HEK293T (cell line): ENCODE results near the gene PLXDC1.

Source experiments
- CTCF ChIA-PET: fragments of 350-600 bp; formaldehyde crosslinking; extraction: SDS; loops from one replicate; lab custom pipeline; 2021; ENCODE audit warnings: antibody characterized with exemption, inconsistent platforms; lab: Yijun Ruan, JAX
- POLR2A ChIA-PET: fragments of 350-600 bp; formaldehyde crosslinking; extraction: SDS; loops from one replicate; lab custom pipeline; 2020; ENCODE audit warnings: antibody characterized with exemption, inconsistent platforms; lab: Yijun Ruan, JAX
- DNase-seq: peaks from one replicate; pipeline ENCODE4 v3.0.0; 2012; ENCODE audit warnings: mixed read lengths; ENCODE audit errors: extremely low spot score
- ARNT ChIP-seq: fragments of 450-650 bp; IDR thresholded peaks from 2 replicates; pipeline ENCODE4 v1.6.1; 2017; ENCODE audit warnings: mild to moderate bottlenecking
- BHLHE40 ChIP-seq: fragments of 450-650 bp; IDR thresholded peaks from 2 replicates; pipeline ENCODE4 v1.6.1; 2016; ENCODE audit warnings: mild to moderate bottlenecking, moderate library complexity, borderline replicate concordance
- CTBP1 ChIP-seq: fragments of 450-650 bp; IDR thresholded peaks from 2 replicates; pipeline ENCODE4 v1.6.1; 2016; ENCODE audit warnings: borderline replicate concordance
- ELF4 ChIP-seq: fragments of 450-650 bp; IDR thresholded peaks from 2 replicates; pipeline ENCODE4 v1.6.1; 2017; ENCODE audit warnings: antibody characterized with exemption
- FOXA1 ChIP-seq: fragments of 450-650 bp; IDR thresholded peaks from 2 replicates; pipeline ENCODE4 v1.6.1; 2016; ENCODE audit warnings: mild to moderate bottlenecking
- FOXK2 ChIP-seq: fragments of 450-650 bp; IDR thresholded peaks from 2 replicates; pipeline ENCODE4 v1.6.1; 2016; ENCODE audit warnings: mild to moderate bottlenecking
- FOXM1 ChIP-seq: fragments of 450-650 bp; IDR thresholded peaks from 2 replicates; pipeline ENCODE4 v1.6.1; 2017; ENCODE audit warnings: mild to moderate bottlenecking, borderline replicate concordance
- HDGF ChIP-seq: fragments of 450-650 bp; IDR thresholded peaks from 2 replicates; pipeline ENCODE4 v1.6.1; 2017; ENCODE audit warnings: antibody characterized with exemption, borderline replicate concordance
- L3MBTL2 ChIP-seq: fragments of 450-650 bp; conservative IDR thresholded peaks from 2 replicates; pipeline ENCODE4 v1.6.1; 2016; ENCODE audit warnings: mild to moderate bottlenecking
- LEF1 ChIP-seq: fragments of 450-650 bp; IDR thresholded peaks from 2 replicates; pipeline ENCODE4 v1.6.1; 2017; ENCODE audit warnings: mild to moderate bottlenecking, borderline replicate concordance
- NFRKB ChIP-seq: fragments of 450-650 bp; IDR thresholded peaks from 2 replicates; pipeline ENCODE4 v1.6.1; 2016; ENCODE audit warnings: mild to moderate bottlenecking, moderate library complexity
- PKNOX1 ChIP-seq: fragments of 450-650 bp; IDR thresholded peaks from 2 replicates; pipeline ENCODE4 v1.6.1; 2016
- SP1 ChIP-seq: fragments of 450-650 bp; IDR thresholded peaks from 2 replicates; pipeline ENCODE4 v1.6.1; 2017
- SUZ12 ChIP-seq: fragments of 450-650 bp; IDR thresholded peaks from 2 replicates; pipeline ENCODE4 v1.6.1; 2016; ENCODE audit warnings: mild to moderate bottlenecking
- TARDBP ChIP-seq: fragments of 450-650 bp; IDR thresholded peaks from 2 replicates; pipeline ENCODE4 v1.6.1; 2016
- ZNF384 ChIP-seq: fragments of 450-650 bp; IDR thresholded peaks from 2 replicates; pipeline ENCODE4 v1.6.1; 2016

Gene PLXDC1

DNA sequence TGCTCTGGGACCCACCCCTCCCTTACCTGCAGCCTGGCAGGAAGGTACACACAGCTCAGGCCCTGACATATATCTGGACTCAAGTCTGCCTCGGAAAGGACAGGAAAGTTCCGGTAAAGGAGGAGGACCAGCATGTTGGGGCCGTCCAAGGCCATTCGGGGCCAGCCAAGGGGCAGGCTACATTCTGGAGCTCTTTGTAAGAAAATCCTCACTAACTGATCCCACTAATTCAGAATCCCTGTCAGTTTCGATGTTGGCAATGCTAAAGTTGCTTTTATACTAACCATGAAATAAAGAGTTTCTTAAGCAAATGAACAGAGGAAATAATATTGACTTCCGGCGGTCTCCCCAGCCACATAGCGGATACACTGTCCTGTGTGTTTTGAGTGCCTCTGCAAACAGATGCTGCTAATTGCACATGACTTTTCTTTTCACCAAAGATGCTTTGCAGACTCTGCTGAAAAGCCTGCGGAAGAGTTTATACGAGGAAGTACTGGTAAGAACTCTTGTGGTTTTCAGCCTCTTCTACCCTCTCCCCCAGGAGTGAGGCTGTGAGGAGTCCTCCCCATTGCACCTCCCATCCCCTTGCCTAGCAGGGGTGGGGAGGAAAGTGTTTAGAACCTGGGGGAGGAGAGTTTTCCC lies 54.8 kb downstream of the PLXDC1 start:
- POLR2A ChIA-PET: no interaction called here
- TF ChIP-seq FOXM1 (no peak), CTBP1 (no peak), BHLHE40 (no peak), ZNF384 (no peak), SP1 (no peak), FOXK2 (no peak), FOXA1 (no peak), L3MBTL2 (no peak), ARNT (no peak), ELF4 (no peak), PKNOX1 (no peak), LEF1 (no peak), HDGF (no peak), SUZ12 (no peak), TARDBP (no peak)
- CTCF ChIA-PET: no interaction called here
- no peak for DNase-seq

DNA sequence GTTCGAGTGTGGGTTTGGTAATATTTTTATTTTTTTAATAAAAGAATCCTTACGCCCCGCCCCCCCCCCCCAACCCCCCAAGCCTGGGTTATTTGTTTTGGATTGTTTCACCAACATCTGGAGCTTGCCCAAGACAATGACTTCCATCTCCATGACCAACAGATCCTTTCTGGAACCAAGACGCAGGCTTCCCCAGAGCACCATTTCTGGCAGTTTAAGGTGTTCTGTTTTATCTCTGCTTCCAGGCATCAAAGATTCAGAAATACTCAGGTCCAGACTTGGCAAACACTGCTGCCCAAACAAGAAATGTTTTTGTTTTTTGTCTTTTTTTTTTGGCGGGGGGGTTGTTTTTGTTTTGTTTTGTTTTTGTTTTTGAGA lies 56.1 kb downstream of the PLXDC1 start:
- DNase-seq: no peak
- ChIA-PET CTCF (no interaction called here), POLR2A (no interaction called here)
- TF ChIP-seq ARNT (no peak), FOXA1 (no peak), TARDBP (no peak), ELF4 (no peak), L3MBTL2 (no peak), NFRKB (no peak), HDGF (no peak), FOXK2 (no peak), SUZ12 (no peak), CTBP1 (no peak), FOXM1 (no peak), PKNOX1 (no peak), BHLHE40 (no peak), LEF1 (no peak)

DNA sequence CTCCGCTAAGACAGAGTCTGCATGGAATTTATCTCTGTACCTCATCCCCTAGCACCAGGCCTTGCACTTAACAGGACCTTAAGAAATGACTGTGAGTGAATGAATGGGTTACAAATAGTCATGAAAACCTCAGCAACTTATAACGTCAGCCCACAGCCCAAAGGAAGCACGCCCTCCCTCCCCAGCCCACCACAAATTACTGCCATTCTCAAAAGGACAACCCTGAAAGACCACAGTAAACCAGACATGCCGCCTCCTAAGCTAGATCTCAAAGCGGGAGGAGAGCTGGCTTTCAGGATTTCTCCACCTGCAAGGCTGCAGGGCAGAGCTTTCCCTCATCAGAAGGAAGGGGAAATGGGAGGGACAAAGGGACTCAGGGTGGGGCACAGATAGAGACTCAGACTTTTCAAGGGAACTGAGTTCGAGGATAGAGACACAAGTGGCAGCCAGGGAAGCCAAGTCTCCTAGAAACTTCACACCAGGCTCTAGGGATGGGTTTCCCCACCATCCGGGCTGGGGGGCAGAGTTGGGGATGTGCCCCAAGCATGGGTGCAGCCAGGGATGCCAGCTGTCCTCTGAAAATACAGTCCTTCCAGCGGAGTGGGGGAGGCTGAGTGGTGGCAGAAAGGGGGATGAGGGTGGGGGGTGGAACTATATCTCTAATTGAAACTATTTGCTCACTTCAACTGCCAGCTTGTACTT lies 56.7 kb downstream of the PLXDC1 start:
- DNase-seq: no peak
- ChIA-PET POLR2A (no interaction called here), CTCF (no interaction called here)
- no peak for TF ChIP-seq PKNOX1
- TF ChIP-seq SP1: no peak
- no peak for TF ChIP-seq HDGF
- TF ChIP-seq CTBP1: no peak
- TF ChIP-seq NFRKB: no peak
- no peak for TF ChIP-seq ZNF384
- no peak for TF ChIP-seq ELF4
- TF ChIP-seq SUZ12: no peak
- no peak for TF ChIP-seq TARDBP
- no peak for TF ChIP-seq FOXA1
- TF ChIP-seq FOXM1: no peak
- no peak for TF ChIP-seq LEF1
- no peak for TF ChIP-seq BHLHE40
- TF ChIP-seq ARNT: no peak
- no peak for TF ChIP-seq FOXK2
- no peak for TF ChIP-seq L3MBTL2

GRCh38 chr17:39092692-39093230 lies 58.7 kb downstream of the PLXDC1 start:
- POLR2A ChIA-PET: interaction anchor here (2.0 kb wide), 1 partner anchor 10 kb away, joined by 6 read pairs; no protein-coding TSS in a partner anchor
- no peak for DNase-seq
- CTCF ChIA-PET: interaction anchor here (0.6 kb wide), 1 partner anchor 110 kb away, joined by 3 read pairs; no protein-coding TSS in a partner anchor
- no peak for TF ChIP-seq SP1
- no peak for TF ChIP-seq NFRKB
- no peak for TF ChIP-seq LEF1
- no peak for TF ChIP-seq FOXK2
- no peak for TF ChIP-seq TARDBP
- TF ChIP-seq SUZ12: no peak
- no peak for TF ChIP-seq FOXA1
- TF ChIP-seq BHLHE40: no peak
- no peak for TF ChIP-seq ARNT

- ChIA-PET CTCF (no interaction called here), POLR2A (no interaction called here)
- no peak for DNase-seq
- TF ChIP-seq SUZ12: no peak
These were observed 60.4 kb downstream of the PLXDC1 start for GRCh38 chr17:39090908-39091665.

GRCh38 chr17:39090400-39090799 lies 61.0 kb downstream of the PLXDC1 start:
- CTCF ChIA-PET: no interaction called here

More at GRCh38 chr17:39090400-39090799, 61.0 kb downstream of the PLXDC1 start:
- POLR2A ChIA-PET: no interaction called here
- DNase-seq: no peak
- TF ChIP-seq HDGF (no peak), BHLHE40 (no peak), TARDBP (no peak)
